GM19468 (cell line): ENCODE measurements around the gene ESRRG.
"Not testable (repeated sequence)": the region's sequence is repeated elsewhere in the genome, so short reads cannot be mapped to it uniquely, and the experiment has no call there.

Source experiments
- ATAC-seq: cut with Tn5 transposase; IDR thresholded peaks from one replicate; pipeline ENCODE4 v1.9.1; 2021; ENCODE audit warnings: mild to moderate bottlenecking, moderate library complexity, moderate number of reproducible peaks; ENCODE audit not compliant: unreplicated experiment; ENCODE audit errors: extremely low read depth

ESRRG gene

GRCh38 chr1:216529851-216530250 is 193.4 kb downstream of the ESRRG start:
- not testable (repeated sequence) for ATAC-seq

- ATAC-seq, result peak; percentile 77
Measured at GRCh38 chr1:216528816-216529215, 194.4 kb downstream of the ESRRG start.

- no peak for ATAC-seq
Measured at GRCh38 chr1:216523449-216524190, 199.6 kb downstream of the ESRRG start.

- ATAC-seq, result no peak
Measured at GRCh38 chr1:216523043-216523442, 200.2 kb downstream of the ESRRG start.

- ATAC-seq, result no peak
Measured at GRCh38 chr1:216521477-216521876, 201.8 kb downstream of the ESRRG start.

- ATAC-seq, result no peak
Measured at GRCh38 chr1:216518844-216519627, 204.2 kb downstream of the ESRRG start.

GRCh38 chr1:216502528-216503162 is 220.6 kb downstream of the ESRRG start:
- no peak for ATAC-seq

GRCh38 chr1:216500273-216500967 is 222.8 kb downstream of the ESRRG start:
- no peak for ATAC-seq

GRCh38 chr1:216499581-216500272 is 223.5 kb downstream of the ESRRG start:
- ATAC-seq, result no peak

- no peak for ATAC-seq
Measured at GRCh38 chr1:216498277-216498676, 225.0 kb downstream of the ESRRG start.

GRCh38 chr1:216485042-216485441 is 238.2 kb downstream of the ESRRG start:
- no peak for ATAC-seq

- no peak for ATAC-seq
Measured at GRCh38 chr1:216483672-216484401, 239.4 kb downstream of the ESRRG start.

GRCh38 chr1:216482620-216483019 is 240.6 kb downstream of the ESRRG start:
- ATAC-seq, result no peak

- no peak for ATAC-seq
Measured at GRCh38 chr1:216478238-216478637, 245.0 kb downstream of the ESRRG start.

GRCh38 chr1:216476341-216476740 is 246.9 kb downstream of the ESRRG start:
- ATAC-seq, result no peak

- no peak for ATAC-seq
Measured at GRCh38 chr1:216475659-216476276, 247.5 kb downstream of the ESRRG start.

- ATAC-seq, result no peak
Measured at GRCh38 chr1:216466162-216466801, 256.9 kb downstream of the ESRRG start.

GRCh38 chr1:216464489-216464888 is 258.7 kb downstream of the ESRRG start:
- ATAC-seq, result no peak
